Panc1 (cell line): ENCODE data around the gene CMKLR1. TPM values are rescaled to one million over a fixed set of nuclear protein-coding genes. Genes with fewer than 3 reads are reported as not detected.
A peak's percentile ranks its signal among the peaks of the same experiment; 100 is the strongest.

ENCODE experiments used
- ATAC-seq: fragments of 200-7000 bp; cut with Tn5 transposase; 2 replicates; pipeline ENCODE4 v1.9.1; 2020; ENCODE audit warnings: mild to moderate bottlenecking, moderate library complexity
- BruUV-seq: library from RNA; stranded (reverse); fragments of 400-500 nt; replicated peaks from 2 replicates; lab custom pipeline; 2021; lab: Mats Ljungman, UMichigan
- CTCF ChIA-PET: fragments of 300-600 bp; sonication (Branson Sonifier 250); formaldehyde crosslinking; loops from one replicate; lab custom pipeline; 2022; ENCODE audit warnings: antibody characterized with exemption; lab: Charles Lee
- POLR2A ChIA-PET: fragments of 300-600 bp; sonication (Branson Sonifier 250); formaldehyde crosslinking; loops from one replicate; lab custom pipeline; 2022; ENCODE audit warnings: antibody characterized with exemption; lab: Charles Lee
- DNase-seq: peaks from one replicate; pipeline ENCODE4 v3.0.0-alpha.2; 2010; ENCODE audit warnings: low read depth, low spot score
- H3K27ac ChIP-seq: 2 replicates; pipeline ENCODE4 v1.5.1; 2011; ENCODE audit warnings: mild to moderate bottlenecking, low read length, inconsistent platforms
- H3K27me3 ChIP-seq: fragments of 200-500 bp; sonication (Bioruptor generic); 2 replicates; pipeline ENCODE4 v1.6.0; 2014; ENCODE audit warnings: low read length, inconsistent platforms; ENCODE audit not compliant: control insufficient read depth, insufficient read depth
- H3K36me3 ChIP-seq: fragments of 200-500 bp; sonication (Bioruptor generic); 2 replicates; pipeline ENCODE4 v1.5.1; 2014; ENCODE audit warnings: inconsistent platforms, mild to moderate bottlenecking, low read length, moderate library complexity; ENCODE audit not compliant: control insufficient read depth, insufficient read depth
- H3K4me1 ChIP-seq: 2 replicates; pipeline ENCODE4 v1.5.1; 2011; ENCODE audit warnings: inconsistent platforms, mild to moderate bottlenecking, low read length, moderate library complexity; ENCODE audit not compliant: control insufficient read depth, insufficient read depth
- H3K4me3 ChIP-seq, 2 experiments: 2 replicates each; pipeline ENCODE4 v1.5.1; 2011 to 2012; ENCODE audit warnings: low read depth in 2 of 2, low read length in 2 of 2, mild to moderate bottlenecking in 2 of 2, inconsistent platforms in 1 of 2, moderate library complexity in 1 of 2
- H3K9me3 ChIP-seq: fragments of 200-500 bp; sonication (Bioruptor generic); 2 replicates; pipeline ENCODE4 v1.5.1; 2014; ENCODE audit warnings: low read depth, mild to moderate bottlenecking, inconsistent platforms, low read length, moderate library complexity; ENCODE audit not compliant: control insufficient read depth, insufficient read depth
- POLR2AphosphoS5 ChIP-seq: IDR thresholded peaks from 2 replicates; pipeline ENCODE4 v1.6.1; 2012; ENCODE audit warnings: mild to moderate bottlenecking, low read depth, low read length, moderate library complexity
- SIN3A ChIP-seq: IDR thresholded peaks from 2 replicates; pipeline ENCODE4 v1.6.1; 2012; ENCODE audit warnings: low read depth, mild to moderate bottlenecking, low read length, moderate library complexity, borderline replicate concordance; ENCODE audit not compliant: insufficient read depth
- TCF7L2 ChIP-seq: IDR thresholded peaks from 2 replicates; pipeline ENCODE4 v1.6.1; 2011; ENCODE audit warnings: mild to moderate bottlenecking, low read depth, low read length, inconsistent platforms
- in situ Hi-C: cut with HindIII; loops from 2 replicates; pipeline ENCODE4 v1.10.0; 2016; ENCODE audit warnings: low sequenced_read_pairs, low pct_unique_long_range_greater_than_20kb
- intact Hi-C: fragments of 100-400 bp; cut with micrococcal nuclease; formaldehyde crosslinking; loops from one replicate; pipeline ENCODE4 v1.10.0; 2022; ENCODE audit not compliant: unreplicated experiment
- total RNA-seq: library from RNA; stranded (reverse); gene quantifications from one replicate; pipeline ENCODE4 v1.2.1, GENCODE V29; 2021; ENCODE audit not compliant: unreplicated experiment
- TF ChIP-seq, protein P1 (sequence below), 2 experiments: IDR thresholded peaks; 2 replicates each; pipeline ENCODE4 v1.6.1; 2011 to 2012; ENCODE audit warnings: low read depth in 2 of 2, control low read depth in 1 of 2, low read length in 1 of 2, mild to moderate bottlenecking in 1 of 2, moderate library complexity in 1 of 2; ENCODE audit not compliant: insufficient read depth in 1 of 2
- TF ChIP-seq, protein P2 (sequence below): fragments of 450-650 bp; IDR thresholded peaks from 2 replicates; pipeline ENCODE4 v1.5.1; 2017; ENCODE audit warnings: mild to moderate bottlenecking

The CMKLR1 gene
- total RNA-seq, 1 experiment from 2014 or later = 0.03 TPM

GRCh38 chr12:108337235-108338223 is 1.6 kb downstream of the CMKLR1 start:
- CTCF ChIA-PET = no interaction called here
- intact Hi-C loops (no loop called here), in situ Hi-C loops (no loop called here)
- H3K4me3 ChIP-seq = no peak overlapping the region
- H3K4me1 ChIP-seq = no peaks in the 10 kb centered on the region
- no peak overlapping the region for H3K27ac ChIP-seq
- ATAC-seq (peak; percentile 86), DNase-seq (peak; percentile 12)
- POLR2A ChIA-PET = no interaction called here
- H3K27me3 ChIP-seq = no peaks in the 10 kb centered on the region; the same call in 1 of the 2 replicates
- H3K36me3 ChIP-seq = no peaks in the 10 kb centered on the region
- no TSS peak for BruUV-seq
- TF ChIP-seq, protein P1, sequence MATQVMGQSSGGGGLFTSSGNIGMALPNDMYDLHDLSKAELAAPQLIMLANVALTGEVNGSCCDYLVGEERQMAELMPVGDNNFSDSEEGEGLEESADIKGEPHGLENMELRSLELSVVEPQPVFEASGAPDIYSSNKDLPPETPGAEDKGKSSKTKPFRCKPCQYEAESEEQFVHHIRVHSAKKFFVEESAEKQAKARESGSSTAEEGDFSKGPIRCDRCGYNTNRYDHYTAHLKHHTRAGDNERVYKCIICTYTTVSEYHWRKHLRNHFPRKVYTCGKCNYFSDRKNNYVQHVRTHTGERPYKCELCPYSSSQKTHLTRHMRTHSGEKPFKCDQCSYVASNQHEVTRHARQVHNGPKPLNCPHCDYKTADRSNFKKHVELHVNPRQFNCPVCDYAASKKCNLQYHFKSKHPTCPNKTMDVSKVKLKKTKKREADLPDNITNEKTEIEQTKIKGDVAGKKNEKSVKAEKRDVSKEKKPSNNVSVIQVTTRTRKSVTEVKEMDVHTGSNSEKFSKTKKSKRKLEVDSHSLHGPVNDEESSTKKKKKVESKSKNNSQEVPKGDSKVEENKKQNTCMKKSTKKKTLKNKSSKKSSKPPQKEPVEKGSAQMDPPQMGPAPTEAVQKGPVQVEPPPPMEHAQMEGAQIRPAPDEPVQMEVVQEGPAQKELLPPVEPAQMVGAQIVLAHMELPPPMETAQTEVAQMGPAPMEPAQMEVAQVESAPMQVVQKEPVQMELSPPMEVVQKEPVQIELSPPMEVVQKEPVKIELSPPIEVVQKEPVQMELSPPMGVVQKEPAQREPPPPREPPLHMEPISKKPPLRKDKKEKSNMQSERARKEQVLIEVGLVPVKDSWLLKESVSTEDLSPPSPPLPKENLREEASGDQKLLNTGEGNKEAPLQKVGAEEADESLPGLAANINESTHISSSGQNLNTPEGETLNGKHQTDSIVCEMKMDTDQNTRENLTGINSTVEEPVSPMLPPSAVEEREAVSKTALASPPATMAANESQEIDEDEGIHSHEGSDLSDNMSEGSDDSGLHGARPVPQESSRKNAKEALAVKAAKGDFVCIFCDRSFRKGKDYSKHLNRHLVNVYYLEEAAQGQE (IDR thresholded peaks at IDR 0.05; ENCODE audit: insufficient read depth in 1 of 2, low read depth in 2 of 2, low read length in 1 of 2) = no peak
- TF ChIP-seq, protein P2, sequence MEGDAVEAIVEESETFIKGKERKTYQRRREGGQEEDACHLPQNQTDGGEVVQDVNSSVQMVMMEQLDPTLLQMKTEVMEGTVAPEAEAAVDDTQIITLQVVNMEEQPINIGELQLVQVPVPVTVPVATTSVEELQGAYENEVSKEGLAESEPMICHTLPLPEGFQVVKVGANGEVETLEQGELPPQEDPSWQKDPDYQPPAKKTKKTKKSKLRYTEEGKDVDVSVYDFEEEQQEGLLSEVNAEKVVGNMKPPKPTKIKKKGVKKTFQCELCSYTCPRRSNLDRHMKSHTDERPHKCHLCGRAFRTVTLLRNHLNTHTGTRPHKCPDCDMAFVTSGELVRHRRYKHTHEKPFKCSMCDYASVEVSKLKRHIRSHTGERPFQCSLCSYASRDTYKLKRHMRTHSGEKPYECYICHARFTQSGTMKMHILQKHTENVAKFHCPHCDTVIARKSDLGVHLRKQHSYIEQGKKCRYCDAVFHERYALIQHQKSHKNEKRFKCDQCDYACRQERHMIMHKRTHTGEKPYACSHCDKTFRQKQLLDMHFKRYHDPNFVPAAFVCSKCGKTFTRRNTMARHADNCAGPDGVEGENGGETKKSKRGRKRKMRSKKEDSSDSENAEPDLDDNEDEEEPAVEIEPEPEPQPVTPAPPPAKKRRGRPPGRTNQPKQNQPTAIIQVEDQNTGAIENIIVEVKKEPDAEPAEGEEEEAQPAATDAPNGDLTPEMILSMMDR = peak; percentile 67
- H3K9me3 ChIP-seq = no peaks in the 10 kb centered on the region

- H3K27me3 ChIP-seq = no peaks in the 10 kb centered on the region; the same call in 1 of the 2 replicates
- H3K4me1 ChIP-seq = no peaks in the 10 kb centered on the region
- TF ChIP-seq POLR2AphosphoS5 (no peak), SIN3A (no peak), TCF7L2 (no peak)
- TF ChIP-seq, protein P1 (IDR thresholded peaks at IDR 0.05; ENCODE audit: insufficient read depth in 1 of 2, low read depth in 2 of 2, low read length in 1 of 2) = no peak
- TF ChIP-seq, protein P2 = no peak
- no TSS peak for BruUV-seq
- CTCF ChIA-PET = no interaction called here
- DNase-seq (no peak), ATAC-seq (no peak)
- in situ Hi-C loops = no loop called here
- POLR2A ChIA-PET = no interaction called here
- H3K27ac ChIP-seq = no peak overlapping the region
- no peak overlapping the region for H3K4me3 ChIP-seq
- no peaks in the 10 kb centered on the region for H3K36me3 ChIP-seq
- intact Hi-C loops = no loop called here
- H3K9me3 ChIP-seq = no peaks in the 10 kb centered on the region
Measured at GRCh38 chr12:108335349-108336119, 3.6 kb downstream of the CMKLR1 start.
